Activated naive CD4-positive, alpha-beta T cell treated with anti-CD3 and anti-CD28 coated beads, Interleukin-2, amount 10 ng/mL, durations not matched to agents 7 days and 5 days (primary cell): ENCODE data around the gene GFY.

Experiments used
- CTCF ChIA-PET: fragments of 350-600 bp; sonication (Branson Sonifier 250); formaldehyde crosslinking; loops from one replicate; lab custom pipeline; 2021; ENCODE audit warnings: antibody characterized with exemption; lab: Charles Lee
- DNase-seq: peaks from one replicate; pipeline ENCODE4 v3.0.0-alpha.2; 2020
- H3K27ac Mint-ChIP-seq: one replicate; pipeline ENCODE4 v1.8.0; 2021; ENCODE audit warnings: mild to moderate bottlenecking, moderate library complexity, mixed read lengths
- H3K27me3 Mint-ChIP-seq: one replicate; pipeline ENCODE4 v1.8.0; 2021; ENCODE audit warnings: mild to moderate bottlenecking, mixed read lengths
- H3K36me3 Mint-ChIP-seq: one replicate; pipeline ENCODE4 v1.8.0; 2021; ENCODE audit warnings: mixed read lengths
- H3K4me1 Mint-ChIP-seq: one replicate; pipeline ENCODE4 v1.8.0; 2021; ENCODE audit warnings: mixed read lengths
- H3K4me3 Mint-ChIP-seq: one replicate; pipeline ENCODE4 v1.8.0; 2021; ENCODE audit warnings: mild to moderate bottlenecking, moderate library complexity, mixed read lengths
- H3K9me3 Mint-ChIP-seq: one replicate; pipeline ENCODE4 v1.8.0; 2021; ENCODE audit warnings: mixed read lengths

The GFY gene, protein sequence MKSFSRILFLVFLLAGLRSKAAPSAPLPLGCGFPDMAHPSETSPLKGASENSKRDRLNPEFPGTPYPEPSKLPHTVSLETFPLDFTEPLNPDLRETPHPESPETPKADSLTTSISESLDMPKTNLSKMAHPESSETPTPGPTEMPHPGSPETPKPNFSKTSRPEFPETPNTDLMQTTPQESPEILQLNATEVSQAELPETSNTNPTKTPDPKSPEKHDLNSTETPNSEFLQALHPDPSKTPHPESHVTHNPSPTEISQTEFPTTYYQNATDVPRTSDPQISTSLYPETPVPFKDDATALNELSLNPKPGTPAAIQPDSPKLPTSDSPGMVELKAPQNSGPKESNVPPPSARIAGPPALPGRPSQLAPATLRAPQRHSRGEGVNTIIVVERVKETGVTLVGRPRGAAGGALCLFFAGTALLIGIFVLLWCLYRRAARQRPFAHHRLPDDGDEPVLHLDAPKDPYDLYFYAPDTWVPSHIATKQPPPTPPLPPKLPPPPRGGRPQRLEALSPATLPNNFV

DNA sequence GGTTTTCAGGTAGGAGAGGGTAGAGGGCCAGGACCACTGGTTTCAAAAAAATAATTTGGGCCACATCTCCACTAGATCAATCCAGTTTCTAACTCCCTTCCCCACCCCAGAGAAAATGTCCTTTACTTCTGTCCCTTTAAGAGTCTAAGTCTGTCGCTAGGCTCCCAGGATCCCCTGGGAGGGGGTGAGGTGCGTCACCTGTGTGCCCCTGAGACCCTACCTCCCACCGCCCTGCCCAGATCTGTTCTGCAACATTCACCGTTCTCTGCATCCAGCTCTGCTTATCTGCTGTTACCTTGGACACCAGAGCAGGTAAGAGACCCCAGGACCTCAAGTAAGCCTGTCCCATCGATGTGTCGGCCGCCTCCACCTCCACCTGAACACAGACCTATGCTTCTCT is at the start of gene GFY:
Gene GFY (plus strand): TSS at position 211 of the 400 bp plus-strand sequence. CDS start 1,043 bp downstream, outside the sequence.
- Mint-ChIP-seq H3K4me3 (no peak within 1 kb of the TSS), H3K36me3 (no peaks in the 10 kb centered on the region), H3K27me3 (peaks cover 100% of the 10 kb centered on the region), H3K9me3 (no peaks in the 10 kb centered on the region), H3K27ac (no peak within 1 kb of the TSS), H3K4me1 (peaks cover 81% of the 10 kb centered on the region)
- DNase-seq: no peak
- CTCF ChIA-PET: interaction anchor here (0.8 to 2.0 kb wide), 5 partner anchors 10 to 327 kb away, joined by 3 to 7 read pairs (median 3); no protein-coding TSS in a partner anchor

DNA sequence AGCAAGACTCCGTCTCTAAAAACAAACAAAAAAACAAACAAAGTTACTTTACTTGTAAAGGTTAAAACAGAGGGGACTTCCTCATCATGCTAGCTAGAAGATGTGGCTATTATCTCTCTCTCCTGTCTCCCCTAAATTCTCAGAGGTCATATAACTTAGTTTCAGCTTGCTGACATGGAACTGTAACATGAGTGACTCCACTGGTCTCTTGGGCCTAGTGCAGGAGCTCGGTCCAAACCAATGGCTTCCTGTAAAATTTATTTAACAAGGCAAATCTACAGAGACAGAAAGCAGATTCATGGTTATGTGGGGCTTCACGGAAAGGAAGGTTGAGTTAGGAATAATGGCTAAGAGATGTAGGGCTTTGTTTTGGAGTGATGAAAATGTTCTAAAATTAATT is 46.7 kb upstream of the GFY start:
- Mint-ChIP-seq H3K27ac (no peak overlapping the region), H3K36me3 (peaks cover 4% of the 10 kb centered on the region), H3K9me3 (peaks cover 7% of the 10 kb centered on the region), H3K27me3 (peaks cover 33% of the 10 kb centered on the region), H3K4me1 (no peaks in the 10 kb centered on the region), H3K4me3 (no peak overlapping the region)
- DNase-seq: no peak
- CTCF ChIA-PET: interaction anchor here (0.7 kb wide), 1 partner anchor 149 kb away, joined by 3 read pairs; no protein-coding TSS in a partner anchor

DNA sequence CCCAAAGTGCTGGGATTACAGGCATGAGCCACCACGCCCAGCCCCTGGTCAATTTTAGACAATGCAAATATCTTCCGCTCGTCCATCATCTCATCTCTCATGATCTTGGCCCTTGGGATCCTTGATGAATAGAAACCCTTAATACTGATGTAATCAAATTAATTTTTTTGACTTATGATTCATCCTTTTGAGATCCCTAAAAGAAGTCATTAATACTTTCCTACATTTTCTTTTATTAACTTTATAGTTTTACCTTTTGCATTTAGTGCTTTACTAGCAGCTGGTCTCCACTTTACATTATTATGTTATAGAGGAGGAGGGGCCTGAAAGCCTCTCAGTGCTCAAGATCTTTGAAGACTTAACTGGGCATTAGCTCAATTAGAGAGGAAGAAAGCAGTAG is 44.8 kb upstream of the GFY start:
- Mint-ChIP-seq H3K4me1 (no peaks in the 10 kb centered on the region), H3K27ac (no peak overlapping the region), H3K36me3 (peaks cover 4% of the 10 kb centered on the region), H3K27me3 (peaks cover 20% of the 10 kb centered on the region), H3K4me3 (no peak overlapping the region), H3K9me3 (peaks cover 8% of the 10 kb centered on the region)
- CTCF ChIA-PET: interaction anchor here (2.1 kb wide), 1 partner anchor 11 kb away, joined by 7 read pairs; no protein-coding TSS in a partner anchor
- no peak for DNase-seq

DNA sequence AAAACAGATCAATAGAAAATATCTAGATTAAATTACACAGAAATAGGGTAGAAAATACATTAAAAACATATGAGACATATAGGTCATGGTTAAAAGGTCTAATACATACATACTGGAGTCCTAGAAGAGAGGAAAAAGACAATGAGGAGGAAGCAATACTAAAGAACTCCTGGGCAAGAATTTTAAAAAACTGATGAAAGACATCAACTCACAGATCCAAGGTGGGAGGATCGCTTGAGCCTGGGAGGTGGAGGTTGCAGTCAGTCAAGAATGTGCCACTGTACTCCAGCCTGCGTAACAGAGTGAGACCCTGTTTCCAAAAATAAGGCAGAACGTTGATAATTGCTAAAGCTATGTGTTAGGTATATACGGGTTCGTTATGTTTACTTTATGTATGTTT is 42.5 kb upstream of the GFY start:
- H3K4me1 Mint-ChIP-seq: peaks cover 4% of the 10 kb centered on the region
- peaks cover 9% of the 10 kb centered on the region for H3K27me3 Mint-ChIP-seq
- CTCF ChIA-PET: no interaction called here
- no peak overlapping the region for H3K27ac Mint-ChIP-seq
- peaks cover 8% of the 10 kb centered on the region for H3K9me3 Mint-ChIP-seq
- peaks cover 5% of the 10 kb centered on the region for H3K36me3 Mint-ChIP-seq
- DNase-seq: no peak
- H3K4me3 Mint-ChIP-seq: no peak overlapping the region

DNA sequence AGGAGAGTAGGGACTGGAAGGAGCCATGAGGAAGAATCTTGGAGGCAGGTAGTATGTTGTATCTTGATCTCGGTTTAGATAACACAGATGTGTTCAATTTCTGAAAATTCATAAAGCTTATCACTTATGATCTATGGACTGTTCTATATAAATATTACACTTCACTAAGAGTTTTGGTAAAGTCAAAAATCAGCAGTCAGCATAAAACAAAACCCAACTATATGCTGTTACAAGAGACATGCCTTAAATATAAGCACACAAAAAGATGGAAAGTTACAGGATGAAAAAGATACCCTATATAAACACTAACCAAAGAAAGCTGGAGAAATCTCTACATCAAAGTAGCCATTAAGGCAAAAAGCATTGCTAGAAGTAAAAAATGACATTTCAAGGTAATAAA is 41.6 kb upstream of the GFY start:
- Mint-ChIP-seq H3K27me3 (peaks cover 17% of the 10 kb centered on the region), H3K36me3 (peaks cover 5% of the 10 kb centered on the region), H3K27ac (no peak overlapping the region), H3K9me3 (peaks cover 8% of the 10 kb centered on the region), H3K4me3 (no peak overlapping the region), H3K4me1 (peaks cover 13% of the 10 kb centered on the region)
- CTCF ChIA-PET: no interaction called here
- no peak for DNase-seq

DNA sequence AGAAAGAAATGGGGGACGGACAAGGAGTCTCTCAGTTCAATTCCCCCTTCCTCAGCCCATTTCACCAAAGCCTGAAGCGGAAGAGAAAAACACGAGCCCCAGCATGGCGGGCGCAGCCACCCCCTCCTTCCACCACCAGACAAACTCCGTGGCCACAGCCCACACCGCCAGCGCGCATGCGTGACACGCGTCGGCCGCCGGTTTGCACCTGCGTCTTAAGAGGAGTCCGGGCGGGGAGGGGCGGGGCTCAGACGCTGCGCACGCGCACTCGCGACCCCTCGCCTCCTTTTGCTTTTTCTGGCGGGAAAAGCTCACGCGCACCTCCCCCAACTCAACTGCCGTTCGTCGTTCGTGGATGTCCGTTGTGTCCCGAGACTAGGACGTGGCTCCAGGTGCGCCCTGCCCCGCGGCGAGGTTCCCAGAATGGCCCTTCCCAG is 37.2 kb upstream of the GFY start, which contains the start of gene KASH5:
Gene KASH5 (plus strand): TSS at position 314 of the 437 bp plus-strand sequence. CDS start 2,635 bp downstream, outside the sequence.
- H3K27ac Mint-ChIP-seq: peak within 1 kb of the TSS; percentile 87
- peaks cover 2% of the 10 kb centered on the region for H3K9me3 Mint-ChIP-seq
- CTCF ChIA-PET: no interaction called here
- peaks cover 32% of the 10 kb centered on the region for H3K4me1 Mint-ChIP-seq
- H3K36me3 Mint-ChIP-seq: peaks cover 1% of the 10 kb centered on the region
- peak within 1 kb of the TSS; percentile 33 for H3K4me3 Mint-ChIP-seq
- peaks cover 38% of the 10 kb centered on the region for H3K27me3 Mint-ChIP-seq
- peak; percentile 92 for DNase-seq

DNA sequence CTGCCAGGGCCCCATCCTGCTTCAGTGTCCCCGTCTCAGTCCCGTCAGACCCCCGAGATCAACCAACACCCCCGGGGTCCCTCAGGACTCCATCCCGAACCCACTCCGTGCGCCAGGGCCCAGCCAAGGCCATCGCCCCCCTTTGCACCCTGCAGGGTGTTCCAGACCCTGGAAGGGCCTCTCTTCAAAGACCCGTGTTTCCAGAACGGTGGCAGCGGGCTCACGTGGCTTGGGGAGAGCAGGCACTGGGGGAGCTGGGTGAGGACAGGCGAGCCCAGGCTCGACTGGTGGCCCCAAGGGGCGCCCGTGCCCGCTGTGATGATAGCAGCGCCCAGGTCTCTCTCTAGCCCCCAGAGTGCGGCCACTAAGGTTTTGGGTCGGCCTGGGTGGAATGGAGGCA is 35.8 kb upstream of the GFY start:
- CTCF ChIA-PET: interaction anchor here (1.2 to 3.4 kb wide), 2 partner anchors 80 to 157 kb away, joined by 3 to 30 read pairs; no protein-coding TSS in a partner anchor
- Mint-ChIP-seq H3K36me3 (peaks cover 1% of the 10 kb centered on the region), H3K4me1 (peaks cover 32% of the 10 kb centered on the region), H3K9me3 (no peaks in the 10 kb centered on the region), H3K27me3 (peaks cover 50% of the 10 kb centered on the region), H3K4me3 (no peak overlapping the region), H3K27ac (no peak overlapping the region)
- DNase-seq: no peak

DNA sequence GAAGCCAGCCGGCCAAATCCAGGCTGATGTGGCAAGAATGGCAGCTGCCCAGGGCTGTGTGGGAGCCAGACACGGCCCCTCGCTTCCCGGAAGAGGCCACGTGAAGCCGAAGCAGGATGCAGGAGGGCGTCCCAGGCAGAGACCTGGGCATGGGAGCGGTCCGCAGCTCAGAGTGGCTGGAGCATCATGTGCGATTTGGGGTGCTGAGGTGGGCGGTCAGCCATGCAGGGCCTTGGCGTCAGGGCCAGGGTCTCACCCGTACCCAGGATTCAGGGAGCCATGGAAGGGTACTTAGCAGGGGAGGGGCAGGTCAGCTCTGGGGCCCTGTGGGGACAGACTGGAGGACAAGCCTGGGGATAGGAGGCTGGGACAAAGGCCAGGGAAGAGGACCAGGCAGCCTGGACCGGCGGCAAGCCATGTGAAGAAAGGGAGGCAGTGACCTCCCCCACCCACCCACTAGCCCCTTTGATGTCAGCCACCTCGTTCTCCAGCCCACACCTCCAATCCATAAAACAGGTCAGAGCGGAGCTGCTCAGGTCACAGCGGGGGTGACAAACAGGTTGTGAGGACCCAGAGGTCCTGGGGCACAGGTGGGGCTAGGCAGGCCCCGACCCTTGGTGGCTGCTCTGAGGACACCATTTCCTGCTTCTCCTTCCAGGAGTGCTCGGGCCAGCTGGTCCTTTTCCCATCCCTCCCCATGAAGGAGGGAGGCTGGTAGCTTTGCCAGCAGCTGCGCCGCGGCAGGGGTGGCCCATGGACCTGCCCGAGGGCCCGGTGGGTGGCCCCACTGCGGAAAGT is 34.9 kb upstream of the GFY start:
- DNase-seq: no peak
- CTCF ChIA-PET: interaction anchor here (1.0 to 3.4 kb wide), 10 partner anchors 9 to 156 kb away, joined by 3 to 30 read pairs (median 6); no protein-coding TSS in a partner anchor

DNA sequence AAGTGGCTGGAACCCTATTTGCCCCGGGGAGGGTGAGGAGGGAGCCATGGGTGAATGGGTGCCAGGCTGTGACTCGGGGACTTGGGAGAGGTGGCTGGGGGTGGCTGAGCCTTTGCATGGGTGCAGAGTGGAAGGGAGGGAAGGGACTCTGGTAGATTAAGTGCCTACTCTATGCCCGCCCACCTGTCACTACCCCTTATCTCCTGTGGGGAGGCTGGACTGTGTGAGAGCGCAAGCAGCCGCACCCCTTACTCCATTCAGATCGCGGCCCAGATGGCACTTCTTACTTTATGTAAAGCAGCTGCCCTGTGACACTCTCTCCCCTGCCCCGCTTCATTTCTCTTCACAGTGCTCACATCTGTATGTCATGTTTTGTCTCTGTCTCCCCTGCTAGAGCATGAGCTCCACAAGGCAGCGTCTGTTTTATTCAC is 34.2 kb upstream of the GFY start:
- Mint-ChIP-seq H3K4me3 (no peak overlapping the region), H3K27ac (no peak overlapping the region), H3K36me3 (peaks cover 1% of the 10 kb centered on the region), H3K27me3 (peaks cover 66% of the 10 kb centered on the region), H3K4me1 (peaks cover 32% of the 10 kb centered on the region), H3K9me3 (no peaks in the 10 kb centered on the region)
- CTCF ChIA-PET: interaction anchor here (0.7 to 3.4 kb wide), 21 partner anchors 10 to 126 kb away, joined by 3 to 30 read pairs (median 6); partner anchors contain the start of genes GFY and SLC17A7
- DNase-seq: no peak

More for the DNA sequence above, 34.9 kb upstream of the GFY start:
- Mint-ChIP-seq H3K27me3 (peaks cover 60% of the 10 kb centered on the region), H3K36me3 (peaks cover 1% of the 10 kb centered on the region), H3K27ac (no peak overlapping the region), H3K4me1 (peaks cover 32% of the 10 kb centered on the region), H3K9me3 (no peaks in the 10 kb centered on the region), H3K4me3 (no peak overlapping the region)

DNA sequence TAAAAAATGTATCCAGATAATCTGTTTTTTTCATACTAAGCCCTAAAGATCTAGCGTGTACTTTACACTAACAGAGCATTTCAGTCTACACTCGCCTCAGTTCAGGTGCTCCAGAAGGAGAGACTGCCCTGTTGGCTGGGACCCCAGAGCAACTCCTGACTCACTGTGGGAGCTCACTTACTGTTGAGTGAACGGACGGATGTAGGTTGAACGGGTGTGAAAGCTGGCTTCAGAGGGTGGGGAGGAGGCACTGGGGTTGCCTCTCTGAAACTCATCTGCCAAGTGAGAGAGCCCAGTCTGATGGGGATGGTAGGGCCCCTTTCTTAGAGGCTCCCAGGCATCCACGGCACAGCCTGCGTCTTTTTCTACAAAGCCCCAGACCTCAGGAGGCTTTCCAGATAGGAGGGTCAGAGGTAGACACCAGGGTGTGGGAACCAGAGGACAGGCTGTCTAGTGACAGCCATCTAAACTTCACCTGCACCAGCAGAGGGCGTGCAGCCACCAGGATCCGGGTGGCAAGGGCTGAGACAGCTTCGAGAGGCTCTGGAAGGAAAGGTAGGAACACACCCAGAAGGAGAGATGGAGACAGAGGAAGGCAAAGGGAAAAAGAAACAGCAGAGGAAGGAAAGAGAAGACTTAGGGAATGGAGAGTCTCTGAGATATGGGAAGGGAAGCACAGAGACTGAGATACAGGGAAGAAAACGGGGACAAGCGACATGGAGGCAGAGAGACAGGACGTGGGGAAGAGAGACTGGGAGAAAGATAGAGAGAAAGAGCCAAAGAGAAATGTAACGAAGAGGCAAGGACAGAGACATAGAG is 33.4 kb upstream of the GFY start:
- Mint-ChIP-seq H3K27ac (peak overlapping the region; percentile 34), H3K36me3 (peaks cover 1% of the 10 kb centered on the region), H3K9me3 (no peaks in the 10 kb centered on the region), H3K27me3 (peaks cover 74% of the 10 kb centered on the region), H3K4me1 (peaks cover 32% of the 10 kb centered on the region), H3K4me3 (no peak overlapping the region)
- CTCF ChIA-PET: interaction anchor here (0.7 to 3.4 kb wide), 24 partner anchors 11 to 126 kb away, joined by 3 to 30 read pairs (median 5); partner anchors contain the start of genes GFY and SLC17A7
- DNase-seq: peak; percentile 87

DNA sequence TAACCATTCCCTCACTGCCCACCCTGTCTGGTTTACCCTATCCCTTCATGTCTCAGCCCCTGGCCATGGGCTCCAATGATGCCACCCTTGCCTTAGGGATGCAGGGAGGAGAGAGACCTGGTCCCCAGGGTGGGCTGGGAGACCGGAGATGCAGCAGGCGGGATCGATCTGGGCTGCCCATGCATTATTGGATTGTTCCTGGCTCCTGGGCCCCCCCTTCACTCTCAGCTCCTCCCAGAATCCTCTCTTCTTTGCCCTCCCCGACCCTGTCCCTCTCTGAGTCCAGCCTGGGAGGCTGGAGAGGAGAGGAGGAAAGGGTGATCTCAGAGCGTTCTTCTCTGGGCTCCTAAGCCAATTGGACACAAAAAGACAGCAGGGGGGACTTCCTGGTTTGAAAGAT is 31.3 kb upstream of the GFY start:
- CTCF ChIA-PET: interaction anchor here (1.1 to 2.1 kb wide), 4 partner anchors 15 to 77 kb away, joined by 4 to 8 read pairs (median 4); no protein-coding TSS in a partner anchor
- H3K36me3 Mint-ChIP-seq: no peaks in the 10 kb centered on the region
- H3K27ac Mint-ChIP-seq: no peak overlapping the region
- peaks cover 35% of the 10 kb centered on the region for H3K4me1 Mint-ChIP-seq
- H3K4me3 Mint-ChIP-seq: no peak overlapping the region
- no peak for DNase-seq
- H3K27me3 Mint-ChIP-seq: peaks cover 84% of the 10 kb centered on the region
- no peaks in the 10 kb centered on the region for H3K9me3 Mint-ChIP-seq

DNA sequence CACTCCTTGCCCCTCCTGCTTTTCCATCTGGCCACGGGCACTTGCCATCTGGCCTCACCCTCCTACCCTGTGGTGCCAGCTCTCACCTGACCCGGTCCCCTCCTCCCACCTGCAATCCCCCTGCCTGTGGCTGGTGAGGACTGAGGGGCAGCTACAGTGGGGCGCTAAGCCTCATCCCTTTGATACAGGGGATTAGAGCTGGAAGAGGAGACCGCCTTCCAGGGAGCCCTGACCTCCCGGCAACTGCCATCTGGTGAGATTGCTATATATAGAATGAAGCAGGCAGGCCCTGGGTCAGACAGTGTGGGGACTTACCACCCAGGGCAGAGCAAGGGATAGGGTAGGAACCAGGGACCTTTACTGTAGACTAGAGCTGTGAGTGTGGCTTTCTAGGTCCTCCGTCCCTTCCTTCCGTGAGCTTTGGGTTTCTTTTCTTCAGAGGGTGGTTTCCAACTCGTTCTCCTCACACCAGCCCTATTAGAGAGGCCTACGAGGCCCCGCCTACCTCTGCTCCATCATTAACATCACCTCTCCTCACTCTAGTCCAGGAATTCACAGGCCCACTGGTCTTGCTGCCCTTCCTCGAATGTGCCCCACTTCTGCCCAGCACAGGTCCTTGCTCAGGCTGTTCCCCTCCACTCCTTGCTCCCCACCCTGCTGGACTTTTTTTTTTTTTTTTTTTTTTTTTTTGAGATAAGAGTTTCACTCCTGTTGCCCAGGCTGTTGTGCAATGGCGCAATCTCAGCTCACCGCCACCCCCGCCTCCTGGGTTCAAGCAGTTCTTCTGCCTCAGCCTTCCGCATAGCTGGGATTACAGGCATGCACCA is 29.4 kb upstream of the GFY start:
- DNase-seq: no peak
- H3K4me3 Mint-ChIP-seq: no peak overlapping the region
- no peaks in the 10 kb centered on the region for H3K9me3 Mint-ChIP-seq
- no peak overlapping the region for H3K27ac Mint-ChIP-seq
- no peaks in the 10 kb centered on the region for H3K36me3 Mint-ChIP-seq
- peaks cover 40% of the 10 kb centered on the region for H3K4me1 Mint-ChIP-seq
- H3K27me3 Mint-ChIP-seq: peaks cover 76% of the 10 kb centered on the region
- CTCF ChIA-PET: interaction anchor here (0.9 to 1.4 kb wide), 3 partner anchors 8 to 75 kb away, joined by 3 to 4 read pairs (median 3); no protein-coding TSS in a partner anchor
